OCI-LY7 (cell line): ENCODE data around the gene OR2V2. TPM values are rescaled to one million over a fixed set of nuclear protein-coding genes. Genes with fewer than 3 reads are reported as not detected.

ENCODE experiments used
- BruUV-seq: library from RNA; stranded (reverse); fragments of 400-500 nt; replicated peaks from 2 replicates; lab custom pipeline; 2021; lab: Mats Ljungman, UMichigan
- CTCF ChIA-PET: fragments of 300-600 bp; sonication (Branson Sonifier 250); formaldehyde crosslinking; loops from one replicate; lab custom pipeline; 2022; ENCODE audit warnings: antibody characterized with exemption; ENCODE audit not compliant: unreplicated experiment; lab: Charles Lee
- POLR2A ChIA-PET: fragments of 300-600 bp; sonication (Branson Sonifier 250); formaldehyde crosslinking; loops from one replicate; lab custom pipeline; 2022; ENCODE audit warnings: antibody characterized with exemption; lab: Charles Lee
- DNase-seq: peaks from one replicate; pipeline ENCODE4 v3.0.0-alpha.2; 2015; ENCODE audit warnings: low spot score
- H2AFZ ChIP-seq: fragments of 200-600 bp; sonication (generic), shearing (Covaris generic); 2 replicates; pipeline ENCODE4 v1.6.1; 2014; ENCODE audit warnings: mild to moderate bottlenecking, antibody characterized with exemption, low read length, moderate library complexity
- H3K27ac ChIP-seq: fragments of 200-600 bp; sonication (generic); 2 replicates; pipeline ENCODE4 v1.5.1; 2014; ENCODE audit warnings: mixed run types, low read depth, mild to moderate bottlenecking, moderate library complexity, low read length, inconsistent platforms; ENCODE audit not compliant: poor library complexity, severe bottlenecking
- H3K36me3 ChIP-seq: fragments of 200-600 bp; sonication (generic); 2 replicates; pipeline ENCODE4 v1.6.1; 2014; ENCODE audit warnings: mild to moderate bottlenecking, antibody characterized with exemption, low read length, moderate library complexity, mixed read lengths; ENCODE audit not compliant: insufficient read depth
- H3K4me1 ChIP-seq: fragments of 200-600 bp; sonication (generic); 2 replicates; pipeline ENCODE4 v1.5.1; 2014; ENCODE audit warnings: mild to moderate bottlenecking, low read length; ENCODE audit not compliant: insufficient read depth, poor library complexity, severe bottlenecking
- H3K4me2 ChIP-seq: fragments of 200-600 bp; sonication (generic); 2 replicates; pipeline ENCODE4 v1.6.1; 2014; ENCODE audit warnings: mild to moderate bottlenecking, low read length
- H3K4me3 ChIP-seq: fragments of 200-600 bp; sonication (generic); 2 replicates; pipeline ENCODE4 v1.5.1; 2014; ENCODE audit warnings: mild to moderate bottlenecking, low read depth, low read length; ENCODE audit not compliant: poor library complexity, severe bottlenecking
- H3K79me2 ChIP-seq: fragments of 200-600 bp; sonication (generic); 2 replicates; pipeline ENCODE4 v1.6.1; 2016; ENCODE audit warnings: low read depth, mild to moderate bottlenecking, low read length, moderate library complexity, mixed read lengths; ENCODE audit not compliant: insufficient read depth
- H3K9me2 ChIP-seq: fragments of 200-600 bp; sonication (generic); 2 replicates; pipeline ENCODE4 v1.6.1; 2016; ENCODE audit warnings: mild to moderate bottlenecking, low read length, mixed read lengths; ENCODE audit not compliant: insufficient read depth
- H3K9me3 ChIP-seq: fragments of 200-600 bp; sonication (generic); 2 replicates; pipeline ENCODE4 v1.6.1; 2014; ENCODE audit warnings: mild to moderate bottlenecking, mixed run types, low read length, mixed read lengths
- H4K20me1 ChIP-seq: fragments of 200-600 bp; sonication (generic); 2 replicates; pipeline ENCODE4 v1.6.1; 2014; ENCODE audit warnings: mild to moderate bottlenecking, antibody characterized with exemption, low read length, moderate library complexity, mixed read lengths; ENCODE audit not compliant: insufficient read depth
- CTCF ChIP-seq: fragments of 200-600 bp; sonication (generic); conservative IDR thresholded peaks from 2 replicates; pipeline ENCODE4 v1.5.1; 2014; ENCODE audit warnings: mild to moderate bottlenecking, antibody characterized with exemption, low read length, moderate library complexity, mixed read lengths
- EZH2phosphoT487 ChIP-seq: fragments of 200-600 bp; sonication (generic); IDR thresholded peaks from 2 replicates; pipeline ENCODE4 v1.6.1; 2018; ENCODE audit warnings: low read depth, borderline replicate concordance, mild to moderate bottlenecking, mixed run types, antibody characterized with exemption, low read length, moderate library complexity, mixed read lengths
- intact Hi-C: fragments of 100-400 bp; cut with micrococcal nuclease; formaldehyde crosslinking; loops from one replicate; pipeline ENCODE4 v1.10.0; 2022; ENCODE audit not compliant: unreplicated experiment
- total RNA-seq, 2 experiments: library from RNA; depleted of rRNA in 1 of 2; stranded (reverse); fragments of >200 nt in 1 of 2; shearing (Covaris generic) in 1 of 2; gene quantifications; 2 replicates each; pipeline ENCODE4 v1.2.3, GENCODE V29; 2014 to 2022

Gene OR2V2
- total RNA-seq, 2 experiments from 2014 or later: 0.06 TPM; not detected in 1

- H2AFZ ChIP-seq: peak overlapping the region; percentile 61; the same call in 1 of the 2 replicates
- no peaks in the 10 kb centered on the region for H3K36me3 ChIP-seq
- H3K4me3 ChIP-seq: no peak overlapping the region
- TF ChIP-seq EZH2phosphoT487: no peak
- TF ChIP-seq CTCF: no peak
- CTCF ChIA-PET: no interaction called here
- peak; percentile 53 for DNase-seq
- peak overlapping the region; percentile 44 for H3K4me2 ChIP-seq
- no peak overlapping the region for H3K27ac ChIP-seq
- no peaks in the 10 kb centered on the region for H3K9me2 ChIP-seq
- no peaks in the 10 kb centered on the region for H4K20me1 ChIP-seq
- no TSS peak for BruUV-seq
- no peaks in the 10 kb centered on the region for H3K79me2 ChIP-seq
- H3K9me3 ChIP-seq: no peaks in the 10 kb centered on the region
- peaks cover 60% of the 10 kb centered on the region for H3K4me1 ChIP-seq
- POLR2A ChIA-PET: interaction anchor here (1.5 kb wide), 1 partner anchor 11 kb away, joined by 6 read pairs; no protein-coding TSS in a partner anchor
- intact Hi-C loops: no loop called here
Measured at GRCh38 chr5:181200816-181201215, 53.4 kb downstream of the OR2V2 start.

DNA sequence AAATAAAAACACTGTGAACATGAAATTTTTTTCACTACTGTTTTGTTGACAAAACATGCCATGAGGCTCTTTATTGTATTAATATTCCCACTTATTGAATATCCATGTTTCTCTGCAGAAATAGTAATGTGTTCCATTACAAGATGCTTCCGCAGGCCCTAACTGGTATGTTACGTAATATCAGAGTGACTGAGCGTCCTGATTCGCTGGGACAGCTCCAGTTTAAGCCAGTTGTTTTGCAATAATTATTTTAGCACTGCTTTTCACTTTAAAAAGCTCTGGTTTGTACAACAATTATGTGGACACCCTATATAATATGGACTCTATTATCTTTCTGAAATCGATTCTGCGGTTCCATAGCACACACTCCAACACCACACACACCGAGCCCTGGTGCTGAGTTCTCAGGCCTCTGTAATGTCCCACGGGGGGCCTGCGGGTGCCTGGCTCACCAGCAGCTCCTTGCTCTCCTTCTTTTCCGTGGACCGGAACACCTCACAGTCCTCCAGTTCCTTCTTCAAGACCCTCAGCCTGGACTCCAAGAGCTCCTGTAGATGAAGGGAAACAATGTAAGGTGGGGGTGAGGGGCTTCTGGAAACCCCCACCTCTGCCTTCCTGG lies 55.8 kb downstream of the OR2V2 start:
- BruUV-seq: no TSS peak
- POLR2A ChIA-PET: interaction anchor here (0.6 kb wide), 1 partner anchor 1385 kb away, joined by 6 read pairs; no protein-coding TSS in a partner anchor

More for the DNA sequence above, 55.8 kb downstream of the OR2V2 start:
- Histone ChIP-seq H3K79me2 (no peaks in the 10 kb centered on the region), H4K20me1 (no peaks in the 10 kb centered on the region), H3K27ac (no peak overlapping the region), H3K9me3 (no peaks in the 10 kb centered on the region), H3K36me3 (no peaks in the 10 kb centered on the region), H3K9me2 (no peaks in the 10 kb centered on the region), H3K4me1 (peaks cover 61% of the 10 kb centered on the region), H2AFZ (no peak overlapping the region), H3K4me3 (no peak overlapping the region), H3K4me2 (peak overlapping the region; percentile 80; the same call in 1 of the 2 replicates)
- TF ChIP-seq CTCF (0 out of 2 replicates have a peak, but pooled peaks have one; percentile 23), EZH2phosphoT487 (no peak)
- intact Hi-C loops: no loop called here
- DNase-seq: no peak
- CTCF ChIA-PET: interaction anchor here (1.1 kb wide), 1 partner anchor 11 kb away, joined by 4 read pairs; no protein-coding TSS in a partner anchor
